GM18520 (cell line): ENCODE results near the gene DPM1.

Experiments used
- ATAC-seq: cut with Tn5 transposase; IDR thresholded peaks from one replicate; pipeline ENCODE4 v1.9.1; 2021; ENCODE audit not compliant: unreplicated experiment

Gene DPM1

DNA sequence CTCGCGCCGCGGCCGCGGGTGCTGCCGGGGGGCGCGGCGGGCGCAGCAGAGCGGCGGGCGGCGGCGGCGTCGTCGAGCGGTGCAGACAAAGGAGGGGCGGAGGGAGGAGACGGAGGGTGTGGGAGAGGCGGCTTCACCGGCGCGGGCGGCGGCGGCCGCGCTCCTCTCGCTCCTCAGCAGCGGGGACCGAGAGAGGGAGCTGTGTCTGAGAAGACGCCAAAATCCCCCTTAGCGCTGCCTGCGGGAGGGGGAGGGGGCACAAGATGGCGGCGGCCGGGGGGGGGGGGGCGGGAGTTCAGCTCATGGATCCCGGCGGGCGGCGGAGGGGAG lies 27.4 kb downstream of the DPM1 start:
- ATAC-seq = peak; percentile 8

GRCh38 chr20:50930139-50930975 lies 28.0 kb downstream of the DPM1 start:
- no peak for ATAC-seq

DNA sequence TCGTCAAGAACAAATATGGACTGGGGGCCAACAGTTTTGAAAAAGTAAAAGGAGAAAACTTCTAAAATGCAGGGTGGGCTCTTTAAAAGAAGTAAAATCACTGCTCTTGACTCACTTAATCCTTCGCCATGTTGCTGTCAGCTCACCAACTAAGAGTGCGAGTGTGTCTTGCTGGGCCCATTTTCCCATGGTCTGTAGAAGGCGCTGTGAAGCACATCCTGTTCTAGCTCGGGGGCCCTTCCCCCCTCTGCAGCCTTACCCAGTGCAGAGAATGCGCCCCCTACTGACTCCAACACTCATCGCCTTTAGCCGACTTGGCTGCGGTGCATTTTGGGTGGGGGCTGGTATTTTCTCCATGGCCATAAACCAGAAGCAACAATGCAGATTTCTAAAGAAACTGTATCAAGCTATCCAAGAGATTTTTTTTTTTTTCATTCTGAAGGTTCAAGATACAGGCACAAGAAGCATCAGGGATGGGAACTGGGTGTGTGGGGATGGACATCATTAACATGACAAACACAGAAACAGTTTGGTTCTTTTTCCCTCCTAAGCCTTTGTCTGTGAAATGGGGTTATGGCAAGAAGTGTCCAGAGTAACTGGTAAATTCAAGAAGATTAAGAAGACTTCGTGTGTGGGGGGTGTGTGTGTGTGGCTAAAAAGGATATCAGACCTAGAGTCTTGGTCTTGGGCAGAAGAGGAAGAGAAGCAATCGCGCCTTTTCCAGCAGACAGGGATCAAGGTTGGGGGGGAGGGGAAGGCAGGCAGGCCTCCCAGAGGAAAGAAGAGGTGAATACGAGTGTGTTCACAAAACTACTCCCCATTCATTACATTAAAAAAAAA lies 28.8 kb downstream of the DPM1 start:
- peak; percentile 37 for ATAC-seq

- ATAC-seq = no peak
Measured at GRCh38 chr20:50928469-50928868, 29.9 kb downstream of the DPM1 start.

DNA sequence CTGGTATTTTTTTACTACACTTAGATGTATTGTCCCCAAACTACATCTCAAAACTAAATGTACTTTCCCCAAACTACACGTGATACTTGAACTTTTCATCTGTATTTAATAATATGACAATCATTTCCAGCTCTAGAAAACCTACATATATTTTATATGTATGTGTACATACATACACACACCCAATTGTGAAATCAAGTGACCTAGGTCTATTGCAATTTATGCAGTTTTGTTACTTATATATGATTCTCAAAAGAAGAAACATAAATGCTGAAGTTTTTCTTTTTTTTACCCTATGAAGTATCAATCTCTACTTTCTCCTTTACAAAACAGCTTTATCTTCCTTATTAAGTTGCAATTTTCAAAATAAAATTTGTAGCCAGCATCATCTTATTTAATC lies 31.8 kb downstream of the DPM1 start:
- no peak for ATAC-seq

DNA sequence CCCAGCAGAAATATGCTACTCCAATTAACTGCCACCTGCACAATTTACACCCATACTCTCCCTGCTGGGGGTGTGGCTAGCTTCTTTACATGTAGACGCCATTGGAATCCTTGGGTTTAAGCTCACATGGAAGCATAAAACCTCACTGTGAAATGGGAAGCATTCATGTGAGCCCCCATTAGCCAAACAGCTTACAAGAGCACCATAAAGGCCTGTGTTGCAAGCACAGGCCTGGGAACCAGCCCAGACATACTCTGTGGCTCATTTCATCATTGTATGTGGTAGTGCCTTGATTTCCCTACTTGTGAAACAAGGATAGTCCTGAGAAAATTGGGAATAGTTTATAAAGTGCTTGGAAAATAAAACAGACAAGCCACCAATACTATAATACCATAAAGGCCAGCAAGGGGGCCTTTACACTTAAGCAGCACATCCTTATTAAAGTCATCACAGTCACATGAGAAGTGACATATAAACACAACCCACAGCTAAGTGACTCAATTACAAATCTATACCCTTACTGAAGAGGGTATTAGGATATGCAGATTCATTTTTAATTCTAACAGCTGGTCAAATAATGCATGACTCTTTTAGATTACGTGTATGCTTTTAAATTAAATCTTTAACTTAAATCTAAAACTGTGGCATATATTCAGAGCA lies 33.9 kb downstream of the DPM1 start:
- ATAC-seq = no peak

DNA sequence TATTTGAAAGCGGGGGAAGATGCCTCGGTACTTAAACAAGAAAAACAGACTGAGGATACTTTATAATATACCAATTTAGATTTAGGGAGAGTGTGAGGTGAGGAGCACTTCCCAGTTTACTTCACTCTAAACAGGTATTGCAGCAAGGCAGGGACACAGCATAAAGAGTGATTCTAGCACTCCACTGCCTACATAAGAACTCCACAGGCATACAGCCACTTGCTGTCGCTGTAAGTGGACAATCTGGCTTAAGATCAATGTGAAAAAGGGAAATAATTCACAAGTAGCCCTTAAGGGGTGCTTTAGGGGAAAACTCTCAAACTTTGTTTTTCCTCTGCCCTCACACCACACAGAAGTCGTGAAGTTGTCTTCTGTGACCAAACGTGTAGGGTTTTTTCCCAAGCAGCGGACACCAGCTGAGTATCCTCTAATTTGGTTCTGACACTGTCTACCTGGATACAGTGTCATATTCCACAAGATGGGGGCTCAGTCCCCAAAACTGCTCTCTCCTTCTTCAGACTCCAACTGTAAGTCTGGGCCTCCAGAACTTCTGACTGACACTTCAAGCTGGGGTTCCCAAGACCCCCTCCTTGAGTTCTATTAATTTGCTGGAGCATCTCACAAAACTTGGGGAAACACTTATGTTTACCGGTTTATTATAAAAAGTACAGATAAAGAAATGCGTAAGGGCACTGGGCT lies 36.4 kb downstream of the DPM1 start:
- ATAC-seq = no peak

DNA sequence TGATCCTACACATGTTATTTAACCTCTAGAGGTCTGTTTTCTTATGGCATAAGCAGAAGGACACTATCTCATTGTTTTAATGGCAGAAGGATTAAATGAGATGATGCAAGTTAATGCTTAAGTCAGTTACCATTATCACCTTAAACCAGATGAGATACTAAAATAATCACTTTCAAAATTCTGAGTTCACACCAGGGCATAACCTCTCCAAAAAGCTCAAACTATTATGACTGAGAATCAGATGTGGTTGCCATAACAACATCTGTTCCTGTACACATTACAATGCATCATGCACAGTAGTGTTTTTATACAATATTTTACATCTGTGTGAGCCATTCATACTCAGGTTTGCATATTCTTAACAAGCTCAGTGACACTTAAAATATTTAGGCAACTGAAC lies 37.3 kb downstream of the DPM1 start:
- no peak for ATAC-seq

DNA sequence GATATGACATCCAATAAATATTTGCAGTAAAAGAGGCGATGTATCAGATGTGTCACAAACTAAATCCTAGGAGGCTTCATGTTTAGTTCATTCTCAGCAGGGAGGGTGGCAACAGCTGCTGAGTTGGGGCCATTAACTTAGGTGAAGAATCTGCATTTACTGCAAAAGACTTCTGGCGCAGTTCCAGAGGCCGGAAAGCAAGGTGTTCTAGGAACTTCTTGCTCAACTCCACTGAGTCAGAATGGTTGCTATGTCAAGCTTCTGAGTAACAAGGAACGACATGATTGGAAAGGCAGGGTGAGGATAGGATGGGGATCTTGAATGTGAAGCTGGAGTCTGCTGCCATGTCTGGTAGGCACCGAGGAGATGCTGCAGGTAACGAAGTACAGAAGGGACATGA lies 38.8 kb downstream of the DPM1 start:
- ATAC-seq = no peak

DNA sequence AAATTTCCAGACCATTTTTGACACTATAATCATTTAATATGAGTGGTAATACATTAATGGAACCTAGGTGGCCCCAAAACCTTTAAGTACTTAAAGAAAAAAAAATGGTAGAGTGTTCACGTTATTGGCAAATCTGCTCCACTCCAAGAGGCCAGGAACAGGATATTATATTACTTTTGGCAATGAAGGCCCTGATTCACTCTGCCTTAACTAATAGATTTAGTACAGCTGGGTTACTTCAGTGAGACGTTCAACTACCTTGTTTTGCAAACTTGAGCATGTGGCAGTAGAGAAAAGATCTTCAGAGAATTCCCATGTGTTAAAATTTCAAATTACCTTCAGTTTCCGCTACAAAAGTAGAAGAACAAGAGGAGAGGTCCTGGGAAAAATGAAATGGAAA lies 39.9 kb downstream of the DPM1 start:
- no peak for ATAC-seq

GRCh38 chr20:50916934-50917333 lies 41.4 kb downstream of the DPM1 start:
- ATAC-seq = no peak

DNA sequence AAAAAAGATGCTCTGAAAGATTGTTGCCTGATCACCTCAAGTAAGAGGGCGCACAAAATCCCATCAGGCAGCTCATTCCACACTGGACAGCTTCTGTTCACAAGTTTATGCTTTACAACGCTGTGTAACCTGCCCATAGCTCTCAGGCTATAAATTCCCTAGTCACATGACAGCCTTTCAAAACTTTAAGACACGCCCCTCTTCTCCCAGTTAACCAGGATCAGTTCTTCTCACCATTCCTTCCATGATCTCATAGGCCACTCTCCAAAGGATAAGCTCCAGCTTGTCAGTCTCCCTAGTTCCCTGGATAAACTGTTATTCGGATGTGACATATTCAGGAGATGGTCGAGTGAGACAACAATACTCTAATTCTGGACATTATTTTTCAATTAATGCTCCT lies 42.1 kb downstream of the DPM1 start:
- no peak for ATAC-seq

DNA sequence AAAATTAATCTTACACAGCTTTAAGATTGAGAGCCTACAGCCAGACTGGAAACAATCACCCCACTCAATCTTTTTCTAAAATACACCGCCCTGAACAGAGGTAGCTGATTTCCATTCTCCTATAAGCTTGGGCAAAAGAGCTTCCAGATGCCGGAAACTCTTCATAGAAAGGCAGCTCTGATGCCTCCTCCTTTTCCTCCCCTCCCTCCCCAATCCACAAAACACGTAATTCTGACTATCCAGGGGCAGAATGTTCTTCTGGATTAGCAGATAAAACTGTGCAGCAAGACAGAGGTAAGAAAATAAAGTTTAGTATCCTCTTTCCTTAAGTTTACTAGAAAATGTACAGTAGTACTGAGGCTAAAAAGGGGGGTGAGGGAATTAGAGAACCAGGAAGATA lies 42.9 kb downstream of the DPM1 start:
- no peak for ATAC-seq

GRCh38 chr20:50913690-50914375 lies 44.5 kb downstream of the DPM1 start:
- no peak for ATAC-seq

DNA sequence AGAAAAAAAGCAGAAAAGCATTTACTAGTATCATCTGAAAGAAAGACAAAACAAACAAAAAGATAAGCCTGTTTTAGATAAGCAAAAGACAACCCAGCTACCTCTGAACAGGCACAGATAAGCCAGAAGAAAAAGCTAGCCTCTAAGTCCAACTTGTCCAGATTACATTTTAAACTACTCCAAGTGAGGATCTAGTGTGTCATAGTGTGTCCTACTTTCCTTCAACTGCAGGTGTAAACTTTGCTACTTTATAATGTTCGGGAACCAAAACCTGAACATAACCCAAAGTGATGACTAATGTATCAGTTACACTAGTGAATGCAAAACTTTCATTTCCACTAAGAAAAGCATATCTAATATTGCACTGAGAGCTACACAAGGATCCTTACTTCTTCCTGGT lies 46.6 kb downstream of the DPM1 start:
- ATAC-seq = peak; percentile 51

- ATAC-seq = no peak
Measured at GRCh38 chr20:50911030-50911429, 47.3 kb downstream of the DPM1 start.

DNA sequence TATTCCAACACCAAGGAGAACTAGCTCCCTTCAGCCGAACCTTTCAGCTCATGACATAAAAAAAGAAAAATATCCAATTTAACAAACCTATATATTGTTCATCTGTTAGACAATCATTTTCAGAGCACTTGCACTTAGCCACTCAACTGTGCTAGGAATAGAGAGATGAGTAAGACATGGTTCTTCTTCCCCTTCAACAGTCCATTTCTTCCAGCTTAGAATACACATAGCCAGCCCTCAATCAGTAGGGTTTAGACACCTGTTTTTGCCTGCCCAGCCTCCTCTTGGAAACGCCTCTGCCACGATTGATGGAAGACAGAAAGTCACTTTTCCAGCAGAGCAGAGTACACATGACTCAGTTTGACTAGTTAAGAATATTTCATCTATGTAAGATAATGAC lies 48.9 kb downstream of the DPM1 start:
- ATAC-seq = no peak

- ATAC-seq = no peak
Measured at GRCh38 chr20:50904067-50904570, 54.2 kb downstream of the DPM1 start.

- ATAC-seq = no peak
Measured at GRCh38 chr20:50903353-50904051, 54.8 kb downstream of the DPM1 start.

- no peak for ATAC-seq
Measured at GRCh38 chr20:50901301-50901700, 57.0 kb downstream of the DPM1 start.
